Measurements from ENCODE around the gene DLG5.

The DLG5 gene

DNA sequence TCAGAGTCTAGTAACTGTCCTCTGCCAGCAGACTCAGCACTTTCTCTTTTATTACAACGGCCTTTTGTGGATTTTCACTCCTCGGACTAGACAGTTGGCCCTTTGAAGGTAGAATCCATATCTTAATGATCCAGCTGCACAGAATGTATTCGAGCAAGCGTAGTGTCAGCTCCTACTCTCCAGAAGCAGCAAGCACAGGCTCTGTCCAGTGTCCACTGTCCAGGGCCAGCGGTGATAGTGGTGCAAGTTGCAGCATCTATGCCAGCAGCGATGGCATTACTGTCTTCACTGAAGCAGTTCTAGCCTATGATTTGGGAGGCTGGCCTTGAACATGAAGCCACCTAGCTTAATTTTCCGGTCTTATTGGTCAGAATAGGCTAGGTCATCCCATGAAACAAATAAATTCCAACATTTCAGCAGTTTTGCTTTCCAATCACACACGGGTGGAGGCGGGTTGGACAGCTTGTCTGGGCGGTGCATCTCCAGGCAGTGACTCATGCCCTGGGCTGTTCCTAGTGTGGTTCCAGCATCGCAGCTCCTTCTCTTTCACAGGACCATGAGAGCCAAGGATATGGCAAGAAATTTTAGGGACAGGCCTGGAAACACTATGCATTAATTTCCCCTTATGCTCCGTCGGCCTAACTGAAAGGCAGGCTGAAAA, 180.4 kb downstream of the DLG5 start:
- no peak for DNase-seq

DNA sequence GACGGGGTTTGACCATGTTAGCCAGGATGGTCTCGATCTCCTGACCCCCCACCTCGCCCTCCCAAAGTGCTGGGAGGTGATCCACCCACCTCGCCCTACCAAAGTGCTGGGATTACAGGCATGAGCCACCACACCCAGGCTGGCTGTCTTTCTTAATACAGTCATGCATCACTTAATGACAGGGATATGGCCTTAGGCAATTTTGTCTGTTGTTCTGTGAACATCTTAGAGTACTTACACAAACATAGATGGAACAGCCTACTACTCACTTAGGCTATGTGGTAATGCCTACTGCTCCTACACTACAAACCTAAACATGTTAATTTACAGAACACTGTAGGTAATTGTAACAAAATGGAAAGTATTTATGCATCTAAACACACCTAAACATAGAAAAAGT, 182.3 kb downstream of the DLG5 start:
- DNase-seq = no peak

DNA sequence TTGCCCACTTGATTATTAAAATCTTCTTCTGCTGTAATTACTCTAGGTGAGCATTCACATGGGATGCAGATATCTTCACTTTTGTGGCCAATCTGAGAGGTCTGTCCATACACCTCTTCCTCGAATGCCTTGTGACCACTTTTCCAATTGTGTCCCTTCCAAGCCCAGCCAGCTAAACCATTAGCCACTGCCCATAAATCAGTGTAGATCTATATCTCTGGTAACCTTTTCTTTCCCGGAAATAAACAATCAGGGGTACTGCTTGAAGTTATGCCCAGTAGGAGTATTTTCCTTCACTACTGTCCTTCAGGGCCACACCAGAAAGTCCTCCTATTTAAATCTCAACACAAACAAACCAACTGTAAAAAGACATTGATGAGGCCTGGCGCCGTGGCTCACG, 184.4 kb downstream of the DLG5 start:
- DNase-seq = no peak

DNA sequence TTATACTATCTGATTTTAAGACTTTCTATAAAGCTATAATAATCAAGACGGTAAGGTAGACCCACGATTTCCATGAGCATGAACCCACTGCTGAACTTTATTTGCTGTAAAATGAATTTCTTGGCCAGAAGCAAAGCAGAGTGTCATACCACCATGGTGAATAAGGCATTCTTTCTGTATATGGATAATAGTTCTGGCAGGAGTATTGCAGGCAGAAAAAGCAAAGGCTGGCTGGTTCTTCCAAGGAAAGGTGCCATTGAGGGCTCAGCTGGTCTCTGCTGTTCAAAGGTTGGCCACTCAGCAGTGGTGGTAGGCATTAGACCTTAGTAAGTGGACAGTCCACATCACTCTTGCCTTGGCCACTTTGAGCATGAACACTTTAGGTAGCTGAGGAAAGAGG, 184.8 kb downstream of the DLG5 start:
- no peak for DNase-seq
